GM18502 (cell line): ENCODE measurements around the gene CYP8B1.
A peak's percentile ranks its signal among the peaks of the same experiment; 100 is the strongest.

Experiments used
- ATAC-seq: cut with Tn5 transposase; IDR thresholded peaks from one replicate; pipeline ENCODE4 v1.9.1; 2021; ENCODE audit warnings: mild to moderate bottlenecking; ENCODE audit not compliant: unreplicated experiment, poor library complexity

Gene CYP8B1

GRCh38 chr3:42855547-42856380, 19.9 kb downstream of the CYP8B1 start:
- ATAC-seq = no peak

GRCh38 chr3:42855219-42855546, 20.5 kb downstream of the CYP8B1 start:
- no peak for ATAC-seq

- no peak for ATAC-seq
These were observed 21.9 kb downstream of the CYP8B1 start for GRCh38 chr3:42853739-42854302.

GRCh38 chr3:42853056-42853455, 22.6 kb downstream of the CYP8B1 start:
- ATAC-seq = no peak

- ATAC-seq = no peak
These were observed 23.2 kb downstream of the CYP8B1 start for GRCh38 chr3:42852441-42852840.

- no peak for ATAC-seq
These were observed 24.3 kb downstream of the CYP8B1 start for GRCh38 chr3:42851228-42851834.

GRCh38 chr3:42850263-42850662, 25.4 kb downstream of the CYP8B1 start:
- no peak for ATAC-seq

- no peak for ATAC-seq
These were observed 26.7 kb downstream of the CYP8B1 start for GRCh38 chr3:42849017-42849416.

GRCh38 chr3:42847731-42848130, 27.9 kb downstream of the CYP8B1 start:
- ATAC-seq = no peak

GRCh38 chr3:42846685-42847522, 28.8 kb downstream of the CYP8B1 start:
- peak; percentile 62 for ATAC-seq

GRCh38 chr3:42844815-42845214, 30.9 kb downstream of the CYP8B1 start:
- no peak for ATAC-seq

GRCh38 chr3:42844412-42844713, 31.3 kb downstream of the CYP8B1 start:
- no peak for ATAC-seq

GRCh38 chr3:42843713-42844411, 31.8 kb downstream of the CYP8B1 start:
- ATAC-seq = no peak

- ATAC-seq = no peak
These were observed 34.3 kb downstream of the CYP8B1 start for GRCh38 chr3:42841332-42841731.

- ATAC-seq = peak; percentile 90
These were observed 36.1 kb downstream of the CYP8B1 start for GRCh38 chr3:42839616-42840015.

GRCh38 chr3:42838571-42838970, 37.1 kb downstream of the CYP8B1 start:
- no peak for ATAC-seq

- ATAC-seq = no peak
These were observed 39.2 kb downstream of the CYP8B1 start for GRCh38 chr3:42836150-42837123.

- ATAC-seq = peak; percentile 58
These were observed 44.4 kb downstream of the CYP8B1 start for GRCh38 chr3:42831321-42831713.
